HCT116 (cell line): ENCODE data around the gene TCIRG1. TPM values are rescaled to one million over a fixed set of nuclear protein-coding genes. Genes with fewer than 3 reads are reported as not detected.

Source experiments
- ATAC-seq: fragments of 200-7000 bp; cut with Tn5 transposase; 2 replicates; pipeline ENCODE4 v1.9.1; 2020; ENCODE audit warnings: mild to moderate bottlenecking, moderate library complexity
- BruUV-seq: library from RNA; stranded (reverse); fragments of 400-500 nt; replicated peaks from 2 replicates; lab custom pipeline; 2021; lab: Mats Ljungman, UMichigan
- CTCF ChIA-PET: fragments of 300-600 bp; sonication (Branson Sonifier 250); formaldehyde crosslinking; loops from one replicate; lab custom pipeline; 2021; ENCODE audit warnings: antibody characterized with exemption; lab: Charles Lee
- POLR2A ChIA-PET: fragments of 300-600, 350-600 bp; sonication (Branson Sonifier 250); formaldehyde crosslinking; loops from one replicate; lab custom pipeline; 2021; ENCODE audit warnings: antibody characterized with exemption; lab: Charles Lee
- RAD21 ChIA-PET, 2 experiments: fragments of 300-600 bp; sonication (Branson Sonifier 250); formaldehyde crosslinking; loops; one replicate each; lab custom pipeline; 2023; ENCODE audit warnings: low total read pairs in 2 of 2; ENCODE audit not compliant: uncharacterized antibody in 2 of 2, unreplicated experiment in 2 of 2, low non-redundant PET in 1 of 2; lab: Charles Lee
- DNase-seq: peaks from one replicate; pipeline ENCODE4 v3.0.0-alpha.2; 2010; ENCODE audit warnings: low read depth, low spot score
- H2AFZ ChIP-seq: fragments of 200-600 bp; shearing (Covaris generic), sonication (generic); 2 replicates; pipeline ENCODE4 v1.6.1; 2017; ENCODE audit warnings: low read depth, mixed run types, mixed read lengths, antibody characterized with exemption, low read length; ENCODE audit not compliant: poor library complexity, severe bottlenecking
- H3K27ac ChIP-seq: 2 replicates; pipeline ENCODE4 v1.5.1; 2012; ENCODE audit warnings: low read depth, low read length
- H3K27me3 ChIP-seq: fragments of 200-600 bp; sonication (generic); 2 replicates; pipeline ENCODE4 v1.6.1; 2016; ENCODE audit warnings: mixed run types, low read length, mixed read lengths; ENCODE audit not compliant: insufficient read depth
- H3K36me3 ChIP-seq, 2 experiments: fragments of 200-500 bp in 1 of 2; fragments of 200-600 bp in 1 of 2; sonication (Bioruptor generic) in 1 of 2; sonication (generic) in 1 of 2; 2 replicates each; pipeline versions ENCODE4 v1.5.1 to v1.6.1; 2014 to 2016; ENCODE audit warnings: low read length in 2 of 2, inconsistent platforms in 1 of 2, mixed read lengths in 1 of 2, mixed run types in 1 of 2; ENCODE audit not compliant: insufficient read depth in 2 of 2, control insufficient read depth in 1 of 2
- H3K4me1 ChIP-seq, 2 experiments: fragments of 200-600 bp in 1 of 2; sonication (generic) in 1 of 2; 2 replicates each; pipeline versions ENCODE4 v1.5.1 to v1.6.1; 2012 to 2017; ENCODE audit warnings: low read length in 2 of 2, inconsistent platforms in 1 of 2, mild to moderate bottlenecking in 1 of 2, mixed read lengths in 1 of 2, mixed run types in 1 of 2, moderate library complexity in 1 of 2; ENCODE audit not compliant: insufficient read depth in 2 of 2, control insufficient read depth in 1 of 2
- H3K4me2 ChIP-seq: fragments of 200-600 bp; sonication (generic); 2 replicates; pipeline ENCODE4 v1.6.1; 2017; ENCODE audit warnings: mixed run types, low read length, mixed read lengths
- H3K4me3 ChIP-seq, 2 experiments: fragments of 200-600 bp in 1 of 2; sonication (generic) in 1 of 2; replicated peaks in 1 of 2; 2 replicates each; pipeline ENCODE4 v1.5.1; 2011 to 2016; ENCODE audit warnings: low read length in 2 of 2, control low read depth in 1 of 2, low read depth in 1 of 2, mild to moderate bottlenecking in 1 of 2, mixed read lengths in 1 of 2, mixed run types in 1 of 2
- H3K79me2 ChIP-seq: fragments of 200-600 bp; sonication (generic); 2 replicates; pipeline ENCODE4 v1.6.1; 2017; ENCODE audit warnings: mild to moderate bottlenecking, mixed run types, low read length, moderate library complexity, mixed read lengths; ENCODE audit not compliant: insufficient read depth
- H3K9ac ChIP-seq: fragments of 200-600 bp; sonication (generic); 2 replicates; pipeline ENCODE4 v1.6.1; 2016; ENCODE audit warnings: low read length, mixed read lengths
- H3K9me2 ChIP-seq: fragments of 200-600 bp; sonication (generic), shearing (Covaris generic); 2 replicates; pipeline ENCODE4 v1.6.1; 2017; ENCODE audit warnings: mixed run types, mild to moderate bottlenecking, moderate library complexity; ENCODE audit not compliant: insufficient read depth
- H3K9me3 ChIP-seq, 2 experiments: fragments of 200-500 bp in 1 of 2; fragments of 200-600 bp in 1 of 2; sonication (Bioruptor generic) in 1 of 2; sonication (generic) in 1 of 2; 2 replicates each; pipeline ENCODE4 v1.6.1; 2014 to 2017; ENCODE audit warnings: low read length in 2 of 2, mixed read lengths in 2 of 2, inconsistent platforms in 1 of 2, low read depth in 1 of 2, mild to moderate bottlenecking in 1 of 2, mixed run types in 1 of 2, moderate library complexity in 1 of 2; ENCODE audit not compliant: control insufficient read depth in 1 of 2, insufficient read depth in 1 of 2
- H4K20me1 ChIP-seq: fragments of 200-600 bp; sonication (generic), shearing (Covaris generic); 2 replicates; pipeline ENCODE4 v1.6.1; 2017; ENCODE audit warnings: mixed run types, mild to moderate bottlenecking, moderate library complexity; ENCODE audit not compliant: insufficient read depth
- ATF3 ChIP-seq: IDR thresholded peaks from 2 replicates; pipeline ENCODE4 v1.6.1; 2012
- CBX3 ChIP-seq: IDR thresholded peaks from 2 replicates; pipeline ENCODE4 v1.6.1; 2012; ENCODE audit warnings: low read depth
- CTCF ChIP-seq, 3 experiments: fragments of 200-600 bp in 1 of 3; sonication (generic) in 1 of 3; IDR thresholded peaks in 2 of 3; conservative IDR thresholded peaks in 1 of 3; 2 replicates each; pipeline ENCODE4 v1.5.1; 2012 to 2017; ENCODE audit warnings: low read depth in 2 of 3, low read length in 2 of 3, antibody characterized with exemption in 1 of 3, borderline replicate concordance in 1 of 3, control low read depth in 1 of 3, mild to moderate bottlenecking in 1 of 3, mixed read lengths in 1 of 3, mixed run types in 1 of 3, moderate library complexity in 1 of 3; ENCODE audit not compliant: insufficient read depth in 1 of 3
- EGR1 ChIP-seq: IDR thresholded peaks from 2 replicates; pipeline ENCODE4 v1.6.1; 2012; ENCODE audit warnings: low read depth
- ELF1 ChIP-seq: IDR thresholded peaks from 2 replicates; pipeline ENCODE4 v1.6.1; 2012; ENCODE audit warnings: low read depth, borderline replicate concordance
- EZH2phosphoT487 ChIP-seq: fragments of 200-600 bp; IDR thresholded peaks from 2 replicates; pipeline ENCODE4 v1.6.1; 2018; ENCODE audit warnings: antibody characterized with exemption, borderline replicate concordance
- FOSL1 ChIP-seq: IDR thresholded peaks from 2 replicates; pipeline ENCODE4 v1.6.1; 2012; ENCODE audit warnings: low read depth
- MAX ChIP-seq: IDR thresholded peaks from 2 replicates; pipeline ENCODE4 v1.6.1; 2012
- POLR2A ChIP-seq: IDR thresholded peaks from 2 replicates; pipeline ENCODE4 v1.7.0; 2011; ENCODE audit warnings: borderline replicate concordance; ENCODE audit not compliant: insufficient read depth, insufficient read length; ENCODE audit errors: extremely low read depth
- POLR2AphosphoS5 ChIP-seq: IDR thresholded peaks from 2 replicates; pipeline ENCODE4 v1.6.1; 2011; ENCODE audit warnings: mild to moderate bottlenecking, low read depth, low read length, moderate library complexity
- RAD21 ChIP-seq: IDR thresholded peaks from 2 replicates; pipeline ENCODE4 v1.6.1; 2012; ENCODE audit warnings: low read depth, mild to moderate bottlenecking
- REST ChIP-seq: IDR thresholded peaks from 2 replicates; pipeline ENCODE4 v1.6.1; 2012; ENCODE audit warnings: low read depth
- SIN3A ChIP-seq: IDR thresholded peaks from 2 replicates; pipeline ENCODE4 v1.6.1; 2012; ENCODE audit warnings: low read depth
- SP1 ChIP-seq: IDR thresholded peaks from 2 replicates; pipeline ENCODE4 v1.6.1; 2012; ENCODE audit warnings: low read depth
- TCF7L2 ChIP-seq: IDR thresholded peaks from 2 replicates; pipeline ENCODE4 v1.7.0; 2011; ENCODE audit warnings: borderline replicate concordance, inconsistent platforms; ENCODE audit not compliant: insufficient read depth, insufficient read length; ENCODE audit errors: extremely low read depth
- YY1 ChIP-seq: IDR thresholded peaks from 2 replicates; pipeline ENCODE4 v1.6.1; 2011; ENCODE audit warnings: low read length, low read depth, moderate library complexity, mild to moderate bottlenecking; ENCODE audit not compliant: insufficient replicate concordance; ENCODE audit errors: extremely low read depth
- intact Hi-C: fragments of 100-400 bp; cut with micrococcal nuclease; formaldehyde crosslinking; loops from 2 replicates; pipeline ENCODE4 v1.10.0; 2022
- total RNA-seq: library from RNA; stranded (reverse); gene quantifications from one replicate; pipeline ENCODE4 v1.2.1, GENCODE V29; 2021; ENCODE audit not compliant: unreplicated experiment

The TCIRG1 gene
- total RNA-seq, 1 experiment from 2014 or later = 101 TPM

- Histone ChIP-seq H3K4me2 (no peak overlapping the region), H3K9me3 (no peaks in the 10 kb centered on the region), H3K27me3 (no peaks in the 10 kb centered on the region), H3K4me1 (no peaks in the 10 kb centered on the region), H4K20me1 (no peaks in the 10 kb centered on the region), H3K9ac (no peak overlapping the region), H2AFZ (no peak overlapping the region), H3K27ac (no peak overlapping the region), H3K9me2 (no peaks in the 10 kb centered on the region), H3K36me3 (peaks cover 29 to 66% of the 10 kb centered on the region in 2 experiments), H3K4me3 (no peak overlapping the region), H3K79me2 (no peaks in the 10 kb centered on the region)
- no TSS peak for BruUV-seq
- intact Hi-C loops = no loop called here
- POLR2A ChIA-PET = no interaction called here
- TF ChIP-seq ATF3 (no peak), MAX (no peak), SIN3A (no peak), POLR2AphosphoS5 (no peak), YY1 (no peak), EZH2phosphoT487 (no peak), CTCF (IDR thresholded peaks at IDR 0.05 in 2 of 3, conservative IDR thresholded peaks at IDR 0.05 in 1 of 3; ENCODE audit: borderline replicate concordance in 1 of 3, insufficient read depth in 1 of 3, low read depth in 2 of 3, low read length in 2 of 3) (no peak), POLR2A (no peak), EGR1 (no peak), CBX3 (no peak), ELF1 (no peak), TCF7L2 (no peak), REST (no peak), RAD21 (no peak), FOSL1 (no peak), SP1 (no peak)
- ATAC-seq = no peak
- no peak for DNase-seq
- CTCF ChIA-PET = no interaction called here
- RAD21 ChIA-PET = no interaction called here
Observed at GRCh38 chr11:68066742-68067141, 27.9 kb downstream of the TCIRG1 start.
